Breast epithelium (tissue), 3 donors: ENCODE data around the gene BMAL2.

Experiments used
- CTCF ChIP-seq, 3 donors: fragments of 450-650 bp; IDR thresholded peaks; one replicate each; pipeline ENCODE4 v1.5.1; 2016 to 2017; ENCODE audit warnings: antibody characterized with exemption in 3 of 3, mild to moderate bottlenecking in 3 of 3, moderate library complexity in 3 of 3
- POLR2A ChIP-seq: fragments of 450-650 bp; IDR thresholded peaks from one replicate; pipeline ENCODE4 v1.6.1; 2016; ENCODE audit warnings: antibody characterized with exemption, mild to moderate bottlenecking, moderate library complexity
- POLR2AphosphoS5 ChIP-seq, 3 donors: sonication (generic); formaldehyde crosslinking; IDR thresholded peaks; one replicate each; pipeline ENCODE4 v1.6.1; 2017; ENCODE audit warnings: antibody characterized with exemption in 3 of 3

DNA sequence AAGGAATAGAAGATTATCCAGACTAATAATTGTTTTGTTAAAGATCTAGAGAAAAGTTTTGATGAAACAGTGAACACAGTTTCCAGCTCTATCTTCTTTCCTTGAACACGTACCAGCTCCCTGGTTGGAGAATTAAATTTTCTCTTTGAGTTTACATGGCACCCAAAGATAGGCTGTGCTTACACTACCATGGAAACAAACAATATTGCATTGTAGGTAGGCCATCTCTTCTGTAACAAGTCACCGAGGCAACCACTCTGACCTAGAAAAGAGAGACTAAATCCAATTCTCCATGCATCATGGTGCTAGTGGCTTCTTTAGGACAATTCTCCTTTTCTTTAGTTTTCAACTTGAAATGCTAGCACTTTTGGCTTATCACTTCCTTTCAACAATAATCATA lies 9.9 kb downstream of the BMAL2 start:
- TF ChIP-seq CTCF (IDR thresholded peaks at IDR 0.05) (no peak), POLR2A (no peak), POLR2AphosphoS5 (IDR thresholded peaks at IDR 0.05) (no peak)
